Vagina (tissue), 2 donors: Measurements from ENCODE around the gene DHRSX. TPM values are rescaled to one million over a fixed set of nuclear protein-coding genes. Genes with fewer than 3 reads are reported as not detected.
"Not testable (repeated sequence)": the region's sequence is repeated elsewhere in the genome, so short reads cannot be mapped to it uniquely, and the experiment has no call there.

Experiments used
- DNase-seq, 2 donors: peaks; one replicate each; pipeline ENCODE4 v3.0.0-alpha.2; 2017; ENCODE audit errors: extremely low spot score in 2 of 2
- H3K27ac ChIP-seq: fragments of 200-600 bp; sonication (generic); one replicate; pipeline ENCODE4 v1.5.1; 2019
- H3K27me3 ChIP-seq: fragments of 200-600 bp; sonication (generic); one replicate; pipeline ENCODE4 v1.5.1; 2019
- H3K36me3 ChIP-seq, 2 donors: fragments of 200-600 bp; sonication (generic); one replicate each; pipeline ENCODE4 v1.5.1; 2017 to 2019
- H3K4me1 ChIP-seq: fragments of 200-600 bp; sonication (generic); one replicate; pipeline ENCODE4 v1.5.1; 2019
- H3K4me3 ChIP-seq, 2 donors: fragments of 200-600 bp; sonication (generic); 1 replicate in 1 of 2; 2 replicates in 1 of 2; pipeline ENCODE4 v1.5.1; 2016 to 2019
- H3K9me3 ChIP-seq: fragments of 200-600 bp; sonication (generic); one replicate; pipeline ENCODE4 v1.5.1; 2019
- POLR2A ChIP-seq, 2 donors: fragments of 450-650 bp; IDR thresholded peaks; one replicate each; pipeline ENCODE4 v1.6.1; 2017; ENCODE audit warnings: antibody characterized with exemption in 2 of 2, mild to moderate bottlenecking in 2 of 2, moderate library complexity in 2 of 2
- POLR2AphosphoS5 ChIP-seq, 2 donors: sonication (generic); formaldehyde crosslinking; IDR thresholded peaks; one replicate each; pipeline ENCODE4 v1.9.0; 2017; ENCODE audit warnings: antibody characterized with exemption in 2 of 2, mild to moderate bottlenecking in 2 of 2, low read depth in 1 of 2; ENCODE audit not compliant: insufficient read depth in 1 of 2
- intact Hi-C: fragments of 100-400 bp; cut with DNase I; formaldehyde crosslinking; loops from one replicate; pipeline ENCODE4 v1.15.1; 2023
- total RNA-seq: library from RNA; depleted of rRNA; stranded (reverse); fragments of >200 nt; gene quantifications from one replicate; pipeline ENCODE4 v1.2.3, GENCODE V29; 2016
- TF ChIP-seq, protein P1 (sequence below), 3 experiments: fragments of 450-650 bp in 2 of 3; fragments of 200-600 bp in 1 of 3; sonication (generic) in 1 of 3; IDR thresholded peaks; one replicate each; pipeline ENCODE4 v1.5.1; 2017 to 2019; ENCODE audit warnings: antibody characterized with exemption in 3 of 3, mild to moderate bottlenecking in 2 of 3, moderate library complexity in 2 of 3

The DHRSX gene
- total RNA-seq, 1 donor from 2014 or later = 26.0 TPM

DNA sequence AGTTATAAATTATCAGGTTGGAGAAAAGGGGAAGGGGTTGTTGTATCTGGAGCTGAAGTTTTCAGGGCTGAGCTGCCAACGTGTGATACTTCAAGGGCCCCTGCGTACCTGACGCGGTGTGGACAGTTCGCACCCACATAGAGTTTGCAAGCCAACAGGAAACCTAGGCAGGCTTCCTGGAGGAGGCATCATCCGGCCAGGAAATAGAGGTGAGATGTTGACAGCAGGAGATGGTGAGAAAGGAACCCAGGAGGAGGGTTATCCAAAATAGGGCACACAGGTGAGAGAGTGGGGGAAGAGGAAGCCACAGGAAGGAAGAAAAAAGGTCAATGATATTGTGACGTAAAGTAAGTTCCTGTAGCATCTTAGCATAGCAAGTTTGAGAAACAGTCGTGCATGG lies 127.2 kb downstream of the DHRSX start:
- Histone ChIP-seq H3K27ac (no peak overlapping the region), H3K36me3 (no peaks in the 10 kb centered on the region), H3K4me1 (no peaks in the 10 kb centered on the region), H3K4me3 (no peak overlapping the region), H3K9me3 (no peaks in the 10 kb centered on the region), H3K27me3 (no peaks in the 10 kb centered on the region)
- DNase-seq = no peak
- TF ChIP-seq POLR2A (IDR thresholded peaks at IDR 0.05) (no peak), POLR2AphosphoS5 (IDR thresholded peaks at IDR 0.05; ENCODE audit: insufficient read depth in 1 of 2, low read depth in 1 of 2) (no peak)
- TF ChIP-seq, protein P1, sequence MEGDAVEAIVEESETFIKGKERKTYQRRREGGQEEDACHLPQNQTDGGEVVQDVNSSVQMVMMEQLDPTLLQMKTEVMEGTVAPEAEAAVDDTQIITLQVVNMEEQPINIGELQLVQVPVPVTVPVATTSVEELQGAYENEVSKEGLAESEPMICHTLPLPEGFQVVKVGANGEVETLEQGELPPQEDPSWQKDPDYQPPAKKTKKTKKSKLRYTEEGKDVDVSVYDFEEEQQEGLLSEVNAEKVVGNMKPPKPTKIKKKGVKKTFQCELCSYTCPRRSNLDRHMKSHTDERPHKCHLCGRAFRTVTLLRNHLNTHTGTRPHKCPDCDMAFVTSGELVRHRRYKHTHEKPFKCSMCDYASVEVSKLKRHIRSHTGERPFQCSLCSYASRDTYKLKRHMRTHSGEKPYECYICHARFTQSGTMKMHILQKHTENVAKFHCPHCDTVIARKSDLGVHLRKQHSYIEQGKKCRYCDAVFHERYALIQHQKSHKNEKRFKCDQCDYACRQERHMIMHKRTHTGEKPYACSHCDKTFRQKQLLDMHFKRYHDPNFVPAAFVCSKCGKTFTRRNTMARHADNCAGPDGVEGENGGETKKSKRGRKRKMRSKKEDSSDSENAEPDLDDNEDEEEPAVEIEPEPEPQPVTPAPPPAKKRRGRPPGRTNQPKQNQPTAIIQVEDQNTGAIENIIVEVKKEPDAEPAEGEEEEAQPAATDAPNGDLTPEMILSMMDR (IDR thresholded peaks at IDR 0.05) = no peak
- intact Hi-C loops = no loop called here

DNA sequence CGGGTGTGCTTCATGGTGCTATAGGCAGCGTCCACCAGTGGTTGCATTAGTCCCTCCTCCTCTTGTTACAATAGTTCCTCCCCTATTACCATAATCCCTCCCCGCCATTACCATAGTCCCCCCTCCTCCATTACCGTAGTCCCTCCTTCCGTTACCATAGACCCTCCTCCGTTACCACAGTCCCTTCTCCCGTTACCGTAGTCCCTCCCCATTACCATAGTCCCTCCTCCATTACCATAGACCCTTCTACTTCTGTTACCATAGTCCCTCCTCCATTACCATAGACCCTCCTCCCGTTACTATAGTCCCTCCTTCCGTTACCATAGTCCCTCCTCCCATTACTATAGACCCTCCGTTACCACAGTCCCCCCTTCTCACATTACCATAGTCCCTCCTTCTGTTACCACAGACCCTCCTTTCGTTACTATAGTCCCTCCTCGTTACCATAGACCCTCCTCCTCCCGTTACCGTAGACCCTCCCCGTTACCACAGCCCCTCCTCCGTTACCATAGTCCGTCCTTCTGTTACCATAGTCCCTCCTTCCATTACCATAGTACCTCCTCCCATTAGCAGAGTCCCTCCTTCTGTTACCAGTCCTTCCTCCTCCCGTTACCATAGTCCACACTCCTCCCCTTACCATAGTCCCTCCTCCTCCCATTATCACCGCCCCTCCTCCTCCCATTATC lies 129.6 kb downstream of the DHRSX start:
- Histone ChIP-seq H3K9me3 (no peaks in the 10 kb centered on the region), H3K27ac (no peak overlapping the region), H3K4me3 (no peak overlapping the region), H3K4me1 (no peaks in the 10 kb centered on the region), H3K27me3 (no peaks in the 10 kb centered on the region), H3K36me3 (no peaks in the 10 kb centered on the region)
- intact Hi-C loops = no loop called here
- TF ChIP-seq POLR2AphosphoS5 (IDR thresholded peaks at IDR 0.05; ENCODE audit: insufficient read depth in 1 of 2, low read depth in 1 of 2) (no peak), POLR2A (IDR thresholded peaks at IDR 0.05) (no peak)
- TF ChIP-seq, protein P1 (IDR thresholded peaks at IDR 0.05) = no peak
- DNase-seq = no peak

DNA sequence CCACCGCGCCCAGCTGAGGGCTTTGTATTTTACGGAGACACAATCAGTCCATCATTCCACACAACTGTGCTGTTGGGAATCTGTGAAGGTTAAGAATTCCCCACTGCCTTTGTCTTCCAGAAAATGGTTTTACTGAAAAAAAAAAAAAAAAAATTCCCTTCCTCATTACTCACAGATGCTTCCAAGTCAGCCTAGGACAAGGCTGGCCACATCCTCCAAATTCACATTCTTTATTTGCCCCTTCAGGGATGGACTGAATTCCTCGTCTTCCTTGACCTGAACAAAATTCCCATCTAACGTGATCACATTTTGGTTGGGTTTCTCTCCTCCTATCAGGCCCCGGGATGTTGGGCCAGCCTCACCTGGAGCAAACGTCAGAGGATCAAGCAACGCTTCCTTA lies 130.3 kb downstream of the DHRSX start:
- H3K36me3 ChIP-seq = no peaks in the 10 kb centered on the region
- H3K4me3 ChIP-seq = no peak overlapping the region
- intact Hi-C loops = no loop called here
- no peaks in the 10 kb centered on the region for H3K27me3 ChIP-seq
- no peak for DNase-seq
- no peaks in the 10 kb centered on the region for H3K9me3 ChIP-seq
- TF ChIP-seq, protein P1 (IDR thresholded peaks at IDR 0.05) = no peak
- no peak for TF ChIP-seq POLR2A (IDR thresholded peaks at IDR 0.05)
- no peak for TF ChIP-seq POLR2AphosphoS5 (IDR thresholded peaks at IDR 0.05; ENCODE audit: insufficient read depth in 1 of 2, low read depth in 1 of 2)
- no peaks in the 10 kb centered on the region for H3K4me1 ChIP-seq
- H3K27ac ChIP-seq = no peak overlapping the region

- H3K36me3 ChIP-seq = no peaks in the 10 kb centered on the region
- no peak overlapping the region for H3K27ac ChIP-seq
- intact Hi-C loops = no loop called here
- no peaks in the 10 kb centered on the region for H3K4me1 ChIP-seq
- no peaks in the 10 kb centered on the region for H3K27me3 ChIP-seq
- TF ChIP-seq, protein P1 (IDR thresholded peaks at IDR 0.05) = no peak
- TF ChIP-seq POLR2AphosphoS5 (IDR thresholded peaks at IDR 0.05; ENCODE audit: insufficient read depth in 1 of 2, low read depth in 1 of 2) (no peak), POLR2A (IDR thresholded peaks at IDR 0.05) (no peak)
- no peaks in the 10 kb centered on the region for H3K9me3 ChIP-seq
- no peak overlapping the region for H3K4me3 ChIP-seq
- no peak for DNase-seq
These were observed 131.6 kb downstream of the DHRSX start for GRCh38 chrX:2369206-2369605.

GRCh38 chrX:2360731-2361130 lies 140.0 kb downstream of the DHRSX start:
- no peak overlapping the region for H3K4me3 ChIP-seq
- no peaks in the 10 kb centered on the region for H3K4me1 ChIP-seq
- no peaks in the 10 kb centered on the region for H3K9me3 ChIP-seq
- TF ChIP-seq POLR2A (IDR thresholded peaks at IDR 0.05) = no peak
- TF ChIP-seq, protein P1 (IDR thresholded peaks at IDR 0.05) = no peak
- no peak for TF ChIP-seq POLR2AphosphoS5 (IDR thresholded peaks at IDR 0.05; ENCODE audit: insufficient read depth in 1 of 2, low read depth in 1 of 2)
- no peak overlapping the region for H3K27ac ChIP-seq
- no peak for DNase-seq
- H3K27me3 ChIP-seq = no peaks in the 10 kb centered on the region
- intact Hi-C loops = no loop called here
- H3K36me3 ChIP-seq = no peaks in the 10 kb centered on the region

- H3K27ac ChIP-seq, DNase-seq, H3K27me3 ChIP-seq, H3K4me3 ChIP-seq, intact Hi-C loops, H3K9me3 ChIP-seq, H3K4me1 ChIP-seq, H3K36me3 ChIP-seq: not testable (repeated sequence)
These were observed 141.3 kb downstream of the DHRSX start for GRCh38 chrX:2359522-2359921.
